ENCODE measurements around the gene SPRED1. TPM values are rescaled to one million over a fixed set of nuclear protein-coding genes. Genes with fewer than 3 reads are reported as not detected.
"Not testable (repeated sequence)": the region's sequence is repeated elsewhere in the genome, so short reads cannot be mapped to it uniquely, and the experiment has no call there.

The SPRED1 gene
- total RNA-seq, 1 donor from 2014 or later = 20.4 TPM

GRCh38 chr15:38274135-38274534 is 21.5 kb downstream of the SPRED1 start:
- Histone ChIP-seq H3K36me3 (ENCODE audit: control insufficient read depth, insufficient read depth, low read length) (no peaks in the 10 kb centered on the region), H3K27me3 (ENCODE audit: control insufficient read depth, insufficient read depth, low read length) (no peaks in the 10 kb centered on the region), H3K4me3 (ENCODE audit: low read depth, low read length) (no peak overlapping the region)
- TF ChIP-seq, protein P1, sequence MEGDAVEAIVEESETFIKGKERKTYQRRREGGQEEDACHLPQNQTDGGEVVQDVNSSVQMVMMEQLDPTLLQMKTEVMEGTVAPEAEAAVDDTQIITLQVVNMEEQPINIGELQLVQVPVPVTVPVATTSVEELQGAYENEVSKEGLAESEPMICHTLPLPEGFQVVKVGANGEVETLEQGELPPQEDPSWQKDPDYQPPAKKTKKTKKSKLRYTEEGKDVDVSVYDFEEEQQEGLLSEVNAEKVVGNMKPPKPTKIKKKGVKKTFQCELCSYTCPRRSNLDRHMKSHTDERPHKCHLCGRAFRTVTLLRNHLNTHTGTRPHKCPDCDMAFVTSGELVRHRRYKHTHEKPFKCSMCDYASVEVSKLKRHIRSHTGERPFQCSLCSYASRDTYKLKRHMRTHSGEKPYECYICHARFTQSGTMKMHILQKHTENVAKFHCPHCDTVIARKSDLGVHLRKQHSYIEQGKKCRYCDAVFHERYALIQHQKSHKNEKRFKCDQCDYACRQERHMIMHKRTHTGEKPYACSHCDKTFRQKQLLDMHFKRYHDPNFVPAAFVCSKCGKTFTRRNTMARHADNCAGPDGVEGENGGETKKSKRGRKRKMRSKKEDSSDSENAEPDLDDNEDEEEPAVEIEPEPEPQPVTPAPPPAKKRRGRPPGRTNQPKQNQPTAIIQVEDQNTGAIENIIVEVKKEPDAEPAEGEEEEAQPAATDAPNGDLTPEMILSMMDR (IDR thresholded peaks at IDR 0.05; ENCODE audit: insufficient read depth, low read length, poor library complexity, severe bottlenecking) = no peak
- no peak for DNase-seq (ENCODE audit: low read depth)

DNA sequence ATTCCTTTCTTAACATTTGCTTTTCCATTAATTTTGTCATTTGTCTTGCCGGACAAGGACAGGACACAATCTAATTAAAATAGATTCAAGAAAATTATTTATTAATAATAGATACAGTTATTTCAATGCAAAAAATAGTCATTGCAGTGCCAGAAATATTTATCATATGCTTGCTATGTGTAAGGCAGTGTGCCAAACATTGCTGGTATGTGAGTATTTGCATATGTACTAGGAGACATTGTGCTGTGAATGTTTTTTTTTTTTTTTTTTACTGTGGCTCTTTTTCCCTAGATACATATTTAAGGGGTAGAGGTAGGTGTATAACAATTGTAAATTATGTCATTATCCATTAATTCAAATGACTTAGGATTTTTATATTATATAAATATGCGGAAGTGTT is 23.3 kb downstream of the SPRED1 start:
- no peaks in the 10 kb centered on the region for H3K36me3 ChIP-seq (ENCODE audit: control insufficient read depth, insufficient read depth, low read length)
- H3K4me3 ChIP-seq (ENCODE audit: low read depth, low read length) = no peak overlapping the region
- DNase-seq (ENCODE audit: low read depth) = no peak
- no peaks in the 10 kb centered on the region for H3K27me3 ChIP-seq (ENCODE audit: control insufficient read depth, insufficient read depth, low read length)
- TF ChIP-seq, protein P1 (IDR thresholded peaks at IDR 0.05; ENCODE audit: insufficient read depth, low read length, poor library complexity, severe bottlenecking) = no peak

GRCh38 chr15:38277281-38277680 is 24.6 kb downstream of the SPRED1 start:
- DNase-seq (ENCODE audit: low read depth); H3K27me3 ChIP-seq (ENCODE audit: control insufficient read depth, insufficient read depth, low read length); H3K36me3 ChIP-seq (ENCODE audit: control insufficient read depth, insufficient read depth, low read length); H3K4me3 ChIP-seq (ENCODE audit: low read depth, low read length): not testable (repeated sequence)

- TF ChIP-seq, protein P1 (IDR thresholded peaks at IDR 0.05; ENCODE audit: insufficient read depth, low read length, poor library complexity, severe bottlenecking) = no peak
- no peak for DNase-seq (ENCODE audit: low read depth)
- Histone ChIP-seq H3K27me3 (ENCODE audit: control insufficient read depth, insufficient read depth, low read length) (no peaks in the 10 kb centered on the region), H3K4me3 (ENCODE audit: low read depth, low read length) (no peak overlapping the region), H3K36me3 (ENCODE audit: control insufficient read depth, insufficient read depth, low read length) (no peaks in the 10 kb centered on the region)
Observed at GRCh38 chr15:38281031-38281430, 28.4 kb downstream of the SPRED1 start.

GRCh38 chr15:38283010-38283409 is 30.4 kb downstream of the SPRED1 start:
- H3K27me3 ChIP-seq (ENCODE audit: control insufficient read depth, insufficient read depth, low read length) = no peaks in the 10 kb centered on the region
- TF ChIP-seq, protein P1 (IDR thresholded peaks at IDR 0.05; ENCODE audit: insufficient read depth, low read length, poor library complexity, severe bottlenecking) = no peak
- no peaks in the 10 kb centered on the region for H3K36me3 ChIP-seq (ENCODE audit: control insufficient read depth, insufficient read depth, low read length)
- no peak overlapping the region for H3K4me3 ChIP-seq (ENCODE audit: low read depth, low read length)
- no peak for DNase-seq (ENCODE audit: low read depth)

GRCh38 chr15:38285456-38285855 is 32.8 kb downstream of the SPRED1 start:
- Histone ChIP-seq H3K4me3 (ENCODE audit: low read depth, low read length) (no peak overlapping the region), H3K27me3 (ENCODE audit: control insufficient read depth, insufficient read depth, low read length) (no peaks in the 10 kb centered on the region), H3K36me3 (ENCODE audit: control insufficient read depth, insufficient read depth, low read length) (no peaks in the 10 kb centered on the region)
- no peak for DNase-seq (ENCODE audit: low read depth)
- TF ChIP-seq, protein P1 (IDR thresholded peaks at IDR 0.05; ENCODE audit: insufficient read depth, low read length, poor library complexity, severe bottlenecking) = no peak

All from kidney epithelial cell (primary cell).